GM23338 (cell line): ENCODE data around the gene PLEKHG5. TPM values are rescaled to one million over a fixed set of nuclear protein-coding genes. Genes with fewer than 3 reads are reported as not detected.

Experiments
- ATAC-seq: fragments of 200-7000 bp; cut with Tn5 transposase; 3 replicates; pipeline ENCODE4 v1.9.1; 2020
- DNase-seq: peaks from one replicate; pipeline ENCODE4 v3.0.0-alpha.2; 2015; ENCODE audit warnings: low spot score
- H2AFZ ChIP-seq: fragments of 200-600 bp; sonication (generic); 2 replicates; pipeline ENCODE4 v1.8.0; 2016; ENCODE audit warnings: antibody characterized with exemption, mild to moderate bottlenecking, moderate library complexity
- H3F3A ChIP-seq: fragments of 200-600 bp; sonication (generic); replicated peaks from 2 replicates; pipeline ENCODE4 v1.8.0; 2017; ENCODE audit warnings: antibody characterized with exemption, mixed run types, low read depth
- H3K27ac ChIP-seq: fragments of 200-600 bp; sonication (generic); 2 replicates; pipeline ENCODE4 v1.6.1; 2016; ENCODE audit warnings: low read depth
- H3K27me3 ChIP-seq: fragments of 200-600 bp; sonication (generic); 2 replicates; pipeline ENCODE4 v1.8.0; 2016; ENCODE audit warnings: mild to moderate bottlenecking, mixed run types, moderate library complexity; ENCODE audit not compliant: insufficient read depth
- H3K36me3 ChIP-seq: fragments of 200-600 bp; sonication (generic); 2 replicates; pipeline ENCODE4 v1.8.0; 2016; ENCODE audit warnings: mild to moderate bottlenecking; ENCODE audit not compliant: insufficient read depth
- H3K4me1 ChIP-seq: fragments of 200-600 bp; sonication (generic); 2 replicates; pipeline ENCODE4 v1.8.0; 2016; ENCODE audit warnings: mild to moderate bottlenecking, moderate library complexity; ENCODE audit not compliant: insufficient read depth
- H3K4me2 ChIP-seq: fragments of 200-600 bp; sonication (generic); 2 replicates; pipeline ENCODE4 v1.7.1; 2017; ENCODE audit warnings: mixed run types
- H3K4me3 ChIP-seq: fragments of 200-600 bp; sonication (generic); 2 replicates; pipeline ENCODE4 v1.6.1; 2016; ENCODE audit warnings: mixed run types
- H3K79me2 ChIP-seq: fragments of 200-600 bp; sonication (generic); replicated peaks from 2 replicates; pipeline ENCODE4 v1.8.0; 2017; ENCODE audit warnings: mild to moderate bottlenecking; ENCODE audit not compliant: insufficient read depth
- H3K9me2 ChIP-seq: fragments of 200-600 bp; sonication (generic); 2 replicates; pipeline ENCODE4 v1.8.0; 2017; ENCODE audit not compliant: insufficient read depth
- H4K20me1 ChIP-seq: fragments of 200-600 bp; sonication (generic); replicated peaks from 2 replicates; pipeline ENCODE4 v1.8.0; 2017; ENCODE audit warnings: mild to moderate bottlenecking; ENCODE audit not compliant: insufficient read depth
- H3K27ac Mint-ChIP-seq: 2 replicates; pipeline ENCODE4 v1.8.0; 2020; ENCODE audit warnings: inconsistent platforms, mild to moderate bottlenecking, moderate library complexity, mixed read lengths
- H3K27me3 Mint-ChIP-seq: 3 replicates; pipeline ENCODE4 v1.8.0; 2022; ENCODE audit warnings: low read depth, mild to moderate bottlenecking, moderate library complexity, mixed read lengths, inconsistent platforms; ENCODE audit not compliant: insufficient read depth, poor library complexity
- H3K36me3 Mint-ChIP-seq: 3 replicates; pipeline ENCODE4 v1.8.0; 2021; ENCODE audit warnings: low read depth, mild to moderate bottlenecking, inconsistent platforms, moderate library complexity, mixed read lengths
- H3K4me1 Mint-ChIP-seq: 3 replicates; pipeline ENCODE4 v1.8.0; 2020; ENCODE audit warnings: mild to moderate bottlenecking, inconsistent platforms, mixed read lengths
- H3K4me3 Mint-ChIP-seq: 3 replicates; pipeline ENCODE4 v1.8.0; 2021; ENCODE audit warnings: moderate library complexity, mild to moderate bottlenecking, inconsistent platforms, mixed read lengths
- H3K9me3 Mint-ChIP-seq: 3 replicates; pipeline ENCODE4 v1.8.0; 2020; ENCODE audit warnings: moderate library complexity, mild to moderate bottlenecking, inconsistent platforms, mixed read lengths
- CREB1 ChIP-seq: fragments of 250-450 bp; sonication (Bioruptor Pico); IDR thresholded peaks from 2 replicates; pipeline ENCODE4 v1.5.0; 2020; ENCODE audit warnings: low read depth, mild to moderate bottlenecking, moderate library complexity
- NANOG ChIP-seq: IDR thresholded peaks from 2 replicates; pipeline ENCODE4 v1.6.1; 2016; ENCODE audit warnings: antibody characterized with exemption, borderline replicate concordance
- POLR2AphosphoS5 ChIP-seq: IDR thresholded peaks from 2 replicates; pipeline ENCODE4 v1.6.1; 2016; ENCODE audit warnings: antibody characterized with exemption, low read depth
- ZNF114 ChIP-seq: fragments of 250-450 bp; sonication (Bioruptor Pico); IDR thresholded peaks from 2 replicates; pipeline ENCODE4 v1.5.0; 2020; ENCODE audit warnings: mild to moderate bottlenecking, moderate library complexity
- ZNF331 ChIP-seq: fragments of 250-450 bp; sonication (Bioruptor Pico); IDR thresholded peaks from 2 replicates; pipeline ENCODE4 v1.5.0; 2020; ENCODE audit warnings: low read depth, mild to moderate bottlenecking, moderate library complexity
- ZNF462 ChIP-seq: fragments of 250-450 bp; sonication (Bioruptor Pico); IDR thresholded peaks from 2 replicates; pipeline ENCODE4 v1.5.0; 2020; ENCODE audit warnings: mild to moderate bottlenecking, moderate library complexity
- polyA plus RNA-seq: library from polyadenylated mRNA; unstranded; fragments of >200 nt; fragmentation: Nextera tagmentation; extraction: Ambion mirVana; gene quantifications from 2 replicates; pipeline ENCODE4 v1.2.1, GENCODE V29; 2016
- total RNA-seq: library from RNA; depleted of rRNA; stranded (reverse); fragments of >200 nt; shearing (Covaris generic); gene quantifications from 2 replicates; pipeline ENCODE4 v1.2.3, GENCODE V29; 2014

Gene PLEKHG5
- total and polyA plus RNA-seq, 2 experiments from 2014 or later = 9.0 to 26.4 TPM

GRCh38 chr1:6463120-6463412 lies 28.4 kb downstream of the PLEKHG5 start:
- DNase-seq = no peak
- Mint-ChIP-seq H3K4me1 (peaks cover 20% of the 10 kb centered on the region), H3K27ac (no peak overlapping the region), H3K4me3 (no peak overlapping the region), H3K36me3 (peaks cover 15% of the 10 kb centered on the region), H3K27me3 (peaks cover 14% of the 10 kb centered on the region), H3K9me3 (no peaks in the 10 kb centered on the region; the same call in 2 of the 3 replicates)
- Histone ChIP-seq H3K4me3 (no peak overlapping the region), H3K27me3 (peaks cover 5% of the 10 kb centered on the region; the same call in 1 of the 2 replicates), H3K27ac (no peak overlapping the region), H3F3A (peaks cover 14% of the 10 kb centered on the region; the same call in 1 of the 2 replicates), H3K79me2 (no peaks in the 10 kb centered on the region), H3K4me1 (peaks cover 12% of the 10 kb centered on the region), H3K4me2 (no peak overlapping the region), H4K20me1 (no peaks in the 10 kb centered on the region), H3K36me3 (no peaks in the 10 kb centered on the region), H3K9me2 (no peaks in the 10 kb centered on the region), H2AFZ (no peak overlapping the region)
- TF ChIP-seq ZNF462 (CRISPR knock-in tag) = no peak
- no peak for TF ChIP-seq POLR2AphosphoS5
- TF ChIP-seq CREB1 (CRISPR knock-in tag) = no peak
- no peak for TF ChIP-seq ZNF114
- TF ChIP-seq NANOG = no peak
- ATAC-seq = no peak

- H3K4me3 Mint-ChIP-seq = no peak overlapping the region
- DNase-seq (no peak), ATAC-seq (no peak)
- H3K36me3 Mint-ChIP-seq = peaks cover 15% of the 10 kb centered on the region
- no peaks in the 10 kb centered on the region for H4K20me1 ChIP-seq
- H3K27me3 ChIP-seq = peaks cover 5% of the 10 kb centered on the region; the same call in 1 of the 2 replicates
- no peaks in the 10 kb centered on the region; the same call in 2 of the 3 replicates for H3K9me3 Mint-ChIP-seq
- H3K79me2 ChIP-seq = no peaks in the 10 kb centered on the region
- H3K27ac ChIP-seq = no peak overlapping the region
- H2AFZ ChIP-seq = no peak overlapping the region
- H3K4me1 Mint-ChIP-seq = peaks cover 21% of the 10 kb centered on the region
- no peaks in the 10 kb centered on the region for H3K9me2 ChIP-seq
- peaks cover 14% of the 10 kb centered on the region for H3K27me3 Mint-ChIP-seq
- H3F3A ChIP-seq = peaks cover 14% of the 10 kb centered on the region; the same call in 1 of the 2 replicates
- H3K36me3 ChIP-seq = no peaks in the 10 kb centered on the region
- H3K4me1 ChIP-seq = peaks cover 12% of the 10 kb centered on the region
- no peak overlapping the region for H3K4me2 ChIP-seq
- H3K27ac Mint-ChIP-seq = no peak overlapping the region
- no peak overlapping the region for H3K4me3 ChIP-seq
- no peak for TF ChIP-seq CREB1 (CRISPR knock-in tag)
- TF ChIP-seq ZNF331 (CRISPR knock-in tag) = no peak
- TF ChIP-seq POLR2AphosphoS5 = no peak
Measured at GRCh38 chr1:6462412-6463119, 28.9 kb downstream of the PLEKHG5 start.
